Neural crest cell (in vitro differentiated cells): Measurements from ENCODE around the gene SLC4A4. TPM values are rescaled to one million over a fixed set of nuclear protein-coding genes. Genes with fewer than 3 reads are reported as not detected.

ENCODE experiments used
- DNase-seq: peaks from one replicate; pipeline ENCODE4 v3.0.0; 2021; ENCODE audit warnings: low read depth, mixed read lengths, low spot score
- H3K27ac Mint-ChIP-seq: one replicate; pipeline ENCODE4 v1.8.0; 2021; ENCODE audit warnings: mild to moderate bottlenecking, mixed read lengths; ENCODE audit not compliant: unreplicated experiment
- H3K27me3 Mint-ChIP-seq: 2 replicates; pipeline ENCODE4 v1.8.0; 2021; ENCODE audit warnings: low read depth, mild to moderate bottlenecking, mixed read lengths
- H3K36me3 Mint-ChIP-seq: 2 replicates; pipeline ENCODE4 v1.8.0; 2021; ENCODE audit warnings: low read depth, mild to moderate bottlenecking, mixed read lengths
- H3K4me1 Mint-ChIP-seq: 2 replicates; pipeline ENCODE4 v1.8.0; 2021; ENCODE audit warnings: mixed read lengths
- H3K4me3 Mint-ChIP-seq: one replicate; pipeline ENCODE4 v1.8.0; 2021; ENCODE audit warnings: mild to moderate bottlenecking, mixed read lengths
- H3K9me3 Mint-ChIP-seq: 2 replicates; pipeline ENCODE4 v1.8.0; 2021; ENCODE audit warnings: mixed read lengths
- CTCF ChIP-seq: fragments of 200-600 bp; sonication (generic); conservative IDR thresholded peaks from 2 replicates; pipeline ENCODE4 v1.5.0; 2021; ENCODE audit warnings: antibody characterized with exemption, mild to moderate bottlenecking
- total RNA-seq: library from RNA; stranded (reverse); gene quantifications from 2 replicates; pipeline ENCODE4 v1.2.1, GENCODE V29; 2021

SLC4A4 gene
- total RNA-seq, 1 donor from 2014 or later, result 4.0 TPM

- H3K27ac Mint-ChIP-seq, result no peak overlapping the region
- no peak for DNase-seq
- no peaks in the 10 kb centered on the region for H3K27me3 Mint-ChIP-seq
- no peak overlapping the region for H3K4me3 Mint-ChIP-seq
- peaks cover 7% of the 10 kb centered on the region for H3K4me1 Mint-ChIP-seq
- H3K9me3 Mint-ChIP-seq, result no peaks in the 10 kb centered on the region
- H3K36me3 Mint-ChIP-seq, result no peaks in the 10 kb centered on the region
- TF ChIP-seq CTCF, result no peak
These were observed 121.6 kb downstream of the SLC4A4 start for GRCh38 chr4:71460371-71460770.

DNA sequence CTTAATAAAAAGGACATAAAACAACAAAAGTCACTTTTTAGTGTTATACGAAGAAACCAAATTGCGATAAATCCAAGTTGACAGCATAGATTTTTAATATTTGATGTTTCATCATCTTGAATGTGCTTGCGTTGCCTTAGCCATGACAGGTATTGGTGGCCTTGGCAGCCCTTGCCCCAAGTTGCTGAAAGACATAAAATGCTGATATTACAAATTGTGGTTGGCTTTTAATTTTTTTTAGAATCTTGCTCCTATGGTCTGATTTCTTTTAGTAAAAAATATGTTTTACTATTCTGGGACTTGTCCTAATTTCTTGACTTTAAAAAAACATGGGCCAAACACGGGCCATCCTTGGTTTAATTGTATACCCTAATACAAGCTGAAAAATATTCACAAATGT, 122.6 kb downstream of the SLC4A4 start:
- Mint-ChIP-seq H3K27me3 (no peaks in the 10 kb centered on the region), H3K27ac (no peak overlapping the region), H3K36me3 (no peaks in the 10 kb centered on the region), H3K4me1 (peaks cover 6% of the 10 kb centered on the region), H3K9me3 (no peaks in the 10 kb centered on the region), H3K4me3 (no peak overlapping the region)
- no peak for TF ChIP-seq CTCF
- DNase-seq, result no peak

DNA sequence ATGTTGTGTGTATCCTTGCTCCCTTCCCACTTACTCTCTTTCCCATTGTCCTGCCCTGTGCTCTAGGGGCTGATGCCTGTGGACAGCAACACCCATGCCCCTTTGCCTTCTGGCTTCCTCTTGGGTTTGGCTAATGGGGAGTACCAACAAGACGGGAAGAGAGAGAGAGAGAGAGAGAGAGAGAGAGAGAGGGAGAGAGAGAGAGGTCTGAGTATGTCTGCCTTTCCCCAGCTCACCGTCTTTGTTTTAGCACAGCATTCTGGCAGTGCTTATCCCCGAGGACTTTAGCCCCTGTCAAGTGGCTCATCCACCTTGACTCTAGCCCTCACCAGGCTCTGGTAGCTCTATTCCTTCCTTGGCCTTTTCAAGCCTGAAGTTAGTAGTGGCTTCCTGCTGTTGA, 128.0 kb downstream of the SLC4A4 start:
- no peak for DNase-seq
- peaks cover 2% of the 10 kb centered on the region for H3K36me3 Mint-ChIP-seq
- peaks cover 3% of the 10 kb centered on the region for H3K9me3 Mint-ChIP-seq
- TF ChIP-seq CTCF, result no peak
- no peak overlapping the region for H3K4me3 Mint-ChIP-seq
- no peaks in the 10 kb centered on the region for H3K4me1 Mint-ChIP-seq
- peak overlapping the region; percentile 92 for H3K27ac Mint-ChIP-seq
- no peaks in the 10 kb centered on the region for H3K27me3 Mint-ChIP-seq

- no peak for TF ChIP-seq CTCF
- Mint-ChIP-seq H3K27me3 (no peaks in the 10 kb centered on the region), H3K4me3 (no peak overlapping the region), H3K27ac (no peak overlapping the region), H3K9me3 (peaks cover 3% of the 10 kb centered on the region), H3K4me1 (no peaks in the 10 kb centered on the region), H3K36me3 (peaks cover 2% of the 10 kb centered on the region)
- DNase-seq, result no peak
These were observed 129.4 kb downstream of the SLC4A4 start for GRCh38 chr4:71468116-71468710.

- Mint-ChIP-seq H3K36me3 (peaks cover 2% of the 10 kb centered on the region), H3K4me1 (no peaks in the 10 kb centered on the region), H3K4me3 (no peak overlapping the region), H3K27me3 (no peaks in the 10 kb centered on the region), H3K27ac (no peak overlapping the region), H3K9me3 (peaks cover 3% of the 10 kb centered on the region)
- no peak for TF ChIP-seq CTCF
- DNase-seq, result no peak
These were observed 130.7 kb downstream of the SLC4A4 start for GRCh38 chr4:71469541-71469940.
